ENCODE measurements around the gene PDE11A. TPM values are rescaled to one million over a fixed set of nuclear protein-coding genes. Genes with fewer than 3 reads are reported as not detected.

PDE11A gene
- total and polyA plus RNA-seq, 2 of the 13 experiments (the other 11 are each of a cell fraction or from before 2014, with no cell fraction given): 1.2 to 1.7 TPM

GRCh38 chr2:177893880-177894279, 178.7 kb downstream of the PDE11A start:
- TF ChIP-seq PHF20 (CRISPR knock-in tag; IDR thresholded peaks at IDR 0.05) (no peak), ZNF292 (CRISPR knock-in tag; IDR thresholded peaks at IDR 0.05; ENCODE audit: borderline replicate concordance, low read depth) (no peak), DR1 (CRISPR knock-in tag; IDR thresholded peaks at IDR 0.05) (no peak), ERF (CRISPR knock-in tag; IDR thresholded peaks at IDR 0.05) (no peak), ZKSCAN8 (CRISPR knock-in tag; IDR thresholded peaks at IDR 0.05; ENCODE audit: borderline replicate concordance) (no peak), ZNF883 (CRISPR knock-in tag; IDR thresholded peaks at IDR 0.05; ENCODE audit: not compliant biosample characterization) (no peak), ZNF44 (CRISPR knock-in tag; IDR thresholded peaks at IDR 0.05) (no peak), BCLAF1 (IDR thresholded peaks at IDR 0.05) (no peak), ZNF598 (CRISPR knock-in tag; IDR thresholded peaks at IDR 0.05; ENCODE audit: borderline replicate concordance) (no peak), ZNF232 (CRISPR knock-in tag; IDR thresholded peaks at IDR 0.05; ENCODE audit: borderline replicate concordance) (no peak), PBX2 (CRISPR knock-in tag; IDR thresholded peaks at IDR 0.05) (no peak), NPAS2 (CRISPR knock-in tag; IDR thresholded peaks at IDR 0.05; ENCODE audit: borderline replicate concordance) (no peak), ZNF160 (CRISPR knock-in tag; IDR thresholded peaks at IDR 0.05) (no peak), TIGD3 (CRISPR knock-in tag; IDR thresholded peaks at IDR 0.05; ENCODE audit: borderline replicate concordance) (no peak)
- no peak overlapping the region for H2AFZ ChIP-seq (ENCODE audit: low read length)
- peaks cover 0 to 1% of the 10 kb centered on the region in 2 experiments; a peak in 1 of 5 replicates for H3K27me3 ChIP-seq (ENCODE audit: control insufficient read depth in 1 of 2, insufficient read depth in 2 of 2, low read length in 2 of 2)
- ATAC-seq: no peak
- in situ Hi-C loops (cut with HindIII; ENCODE audit: extremely low pct_ligation_motif_present, low pct_unique_long_range_greater_than_20kb): no loop called here
- no peak overlapping the region for H3K4me2 ChIP-seq (ENCODE audit: low read depth, low read length)
- H3K4me3 ChIP-seq (replicated peaks in 1 of 3; ENCODE audit: insufficient read depth in 1 of 3, low read depth in 2 of 3, low read length in 3 of 3): no peak overlapping the region
- DNase-seq (ENCODE audit: low spot score): no peak
- no TSS peak for BruUV-seq (replicated peaks)
- H3K27ac ChIP-seq (ENCODE audit: extremely low read length, insufficient read depth, low read length): no peak overlapping the region
- H3K4me1 ChIP-seq (ENCODE audit: insufficient read depth, low read length): no peaks in the 10 kb centered on the region
- H3K36me3 ChIP-seq (replicated peaks in 1 of 2; ENCODE audit: control insufficient read depth in 1 of 2, insufficient read depth in 2 of 2, low read length in 2 of 2): no peaks in the 10 kb centered on the region
- FAIRE-seq: no peak
- no peaks in the 10 kb centered on the region for H3K79me2 ChIP-seq (ENCODE audit: insufficient read depth, low read length)
- H3K9ac ChIP-seq (ENCODE audit: insufficient read depth, low read depth, low read length): no peak overlapping the region
- H4K20me1 ChIP-seq (ENCODE audit: insufficient read depth, low read length): no peaks in the 10 kb centered on the region
- ChIA-PET POLR2A (no interaction called here), CTCF (ENCODE audit: low intra/inter-chr PET ratio, low total read pairs) (no interaction called here)
- intact Hi-C loops (cut with micrococcal nuclease; ENCODE audit: unreplicated experiment): no loop called here
- H3K9me3 ChIP-seq (ENCODE audit: low read length): no peaks in the 10 kb centered on the region
